SU-DHL-6 (cell line): ENCODE results near the gene RPLP2.

Experiments used
- H2AFZ ChIP-seq: fragments of 200-600 bp; sonication (generic); 2 replicates; pipeline ENCODE4 v1.6.1; 2014; ENCODE audit warnings: low read depth, mild to moderate bottlenecking, moderate library complexity, mixed read lengths, antibody characterized with exemption, low read length; ENCODE audit not compliant: severe bottlenecking
- H3F3A ChIP-seq: fragments of 200-600 bp; shearing (Covaris generic); 2 replicates; pipeline ENCODE4 v1.6.0; 2016; ENCODE audit warnings: antibody characterized with exemption, mild to moderate bottlenecking; ENCODE audit not compliant: insufficient read depth
- H3K27ac ChIP-seq: fragments of 200-600 bp; sonication (generic); 2 replicates; pipeline ENCODE4 v1.5.1; 2016; ENCODE audit warnings: low read depth, mild to moderate bottlenecking, low read length, moderate library complexity, mixed read lengths
- H3K27me3 ChIP-seq: fragments of 200-600 bp; sonication (generic), shearing (Covaris generic); 2 replicates; pipeline ENCODE4 v1.6.0; 2014; ENCODE audit warnings: mild to moderate bottlenecking, low read length
- H3K36me3 ChIP-seq: fragments of 200-600 bp; sonication (generic); 2 replicates; pipeline ENCODE4 v1.6.1; 2014; ENCODE audit warnings: mild to moderate bottlenecking, low read length, mixed read lengths
- H3K4me2 ChIP-seq: fragments of 300-600, 200-600 bp; shearing (Covaris generic), sonication (generic); 2 replicates; pipeline ENCODE4 v1.6.0; 2014; ENCODE audit warnings: low read length, low read depth, mild to moderate bottlenecking; ENCODE audit not compliant: poor library complexity, severe bottlenecking
- H3K4me3 ChIP-seq: fragments of 200-600 bp; sonication (generic); 2 replicates; pipeline ENCODE4 v1.5.1; 2014; ENCODE audit warnings: antibody characterized with exemption, low read length, mild to moderate bottlenecking, mixed read lengths; ENCODE audit not compliant: insufficient read depth, poor library complexity, severe bottlenecking
- H3K79me2 ChIP-seq: fragments of 200-600 bp; sonication (generic); 2 replicates; pipeline ENCODE4 v1.6.1; 2014; ENCODE audit warnings: mild to moderate bottlenecking, low read length, moderate library complexity; ENCODE audit not compliant: insufficient read depth
- H3K9ac ChIP-seq: fragments of 200-600 bp; sonication (generic); 2 replicates; pipeline ENCODE4 v1.7.0; 2014; ENCODE audit warnings: mild to moderate bottlenecking, low read length
- H3K9me2 ChIP-seq: fragments of 200-600 bp; sonication (generic); replicated peaks from 2 replicates; pipeline ENCODE4 v1.6.1; 2014; ENCODE audit warnings: low read length; ENCODE audit not compliant: insufficient read depth
- H3K9me3 ChIP-seq: fragments of 200-600 bp; sonication (generic); 2 replicates; pipeline ENCODE4 v1.6.1; 2014; ENCODE audit warnings: low read length, mixed read lengths; ENCODE audit not compliant: insufficient read depth
- H4K20me1 ChIP-seq: fragments of 200-600 bp; sonication (generic); 2 replicates; pipeline ENCODE4 v1.6.1; 2014; ENCODE audit warnings: low read depth, mild to moderate bottlenecking, antibody characterized with exemption, low read length, moderate library complexity, mixed read lengths
- CTCF ChIP-seq: fragments of 200-600 bp; sonication (generic); IDR thresholded peaks from one replicate; pipeline ENCODE4 v1.5.1; 2017; ENCODE audit warnings: antibody characterized with exemption, mild to moderate bottlenecking, low read length, moderate library complexity; ENCODE audit not compliant: insufficient read depth, poor library complexity, severe bottlenecking
- EZH2phosphoT487 ChIP-seq: fragments of 200-600 bp; sonication (generic), shearing (Covaris generic); conservative IDR thresholded peaks from 2 replicates; pipeline ENCODE4 v1.6.1; 2018; ENCODE audit warnings: mild to moderate bottlenecking, antibody characterized with exemption, low read length, moderate library complexity, mixed read lengths

RPLP2 gene

GRCh38 chr11:852762-853161 is 43.0 kb downstream of the RPLP2 start:
- Histone ChIP-seq H3K9me2 (no peaks in the 10 kb centered on the region), H3K4me2 (no peak overlapping the region), H4K20me1 (no peaks in the 10 kb centered on the region), H3K9ac (no peak overlapping the region), H3K27me3 (no peaks in the 10 kb centered on the region), H3K9me3 (no peaks in the 10 kb centered on the region), H2AFZ (no peak overlapping the region), H3K4me3 (no peak overlapping the region), H3K79me2 (no peaks in the 10 kb centered on the region), H3K27ac (no peak overlapping the region), H3F3A (no peaks in the 10 kb centered on the region), H3K36me3 (no peaks in the 10 kb centered on the region)
- no peak for TF ChIP-seq CTCF
- TF ChIP-seq EZH2phosphoT487: no peak

- H4K20me1 ChIP-seq: no peaks in the 10 kb centered on the region
Measured at GRCh38 chr11:853682-854448, 44.1 kb downstream of the RPLP2 start.

GRCh38 chr11:854601-855329 is 45.0 kb downstream of the RPLP2 start:
- H3K4me3 ChIP-seq: no peak overlapping the region
- H3K79me2 ChIP-seq: no peaks in the 10 kb centered on the region
- H3K27me3 ChIP-seq: no peaks in the 10 kb centered on the region
- H3K9ac ChIP-seq: no peak overlapping the region
- no peak overlapping the region for H3K27ac ChIP-seq
- no peak for TF ChIP-seq CTCF
- no peak for TF ChIP-seq EZH2phosphoT487
- H3F3A ChIP-seq: no peaks in the 10 kb centered on the region
- H3K4me2 ChIP-seq: no peak overlapping the region
- H3K9me3 ChIP-seq: no peaks in the 10 kb centered on the region
- H2AFZ ChIP-seq: no peak overlapping the region
- H3K36me3 ChIP-seq: no peaks in the 10 kb centered on the region
- H3K9me2 ChIP-seq: no peaks in the 10 kb centered on the region
- no peaks in the 10 kb centered on the region for H4K20me1 ChIP-seq

More at GRCh38 chr11:853682-854448, 44.1 kb downstream of the RPLP2 start:
- Histone ChIP-seq H3K79me2 (no peaks in the 10 kb centered on the region), H3K9me3 (no peaks in the 10 kb centered on the region), H3K4me3 (no peak overlapping the region), H3K4me2 (no peak overlapping the region), H3K27me3 (no peaks in the 10 kb centered on the region), H3F3A (no peaks in the 10 kb centered on the region), H3K36me3 (no peaks in the 10 kb centered on the region), H3K27ac (no peak overlapping the region), H3K9ac (no peak overlapping the region), H2AFZ (no peak overlapping the region), H3K9me2 (no peaks in the 10 kb centered on the region)
- TF ChIP-seq CTCF: no peak
- no peak for TF ChIP-seq EZH2phosphoT487
